ENCODE results near the gene CDH23. TPM values are rescaled to one million over a fixed set of nuclear protein-coding genes. Genes with fewer than 3 reads are reported as not detected.

Gene CDH23
- total RNA-seq, 8 experiments from 2014 or later: 1.6 to 81.3 (median 3.3) TPM

DNA sequence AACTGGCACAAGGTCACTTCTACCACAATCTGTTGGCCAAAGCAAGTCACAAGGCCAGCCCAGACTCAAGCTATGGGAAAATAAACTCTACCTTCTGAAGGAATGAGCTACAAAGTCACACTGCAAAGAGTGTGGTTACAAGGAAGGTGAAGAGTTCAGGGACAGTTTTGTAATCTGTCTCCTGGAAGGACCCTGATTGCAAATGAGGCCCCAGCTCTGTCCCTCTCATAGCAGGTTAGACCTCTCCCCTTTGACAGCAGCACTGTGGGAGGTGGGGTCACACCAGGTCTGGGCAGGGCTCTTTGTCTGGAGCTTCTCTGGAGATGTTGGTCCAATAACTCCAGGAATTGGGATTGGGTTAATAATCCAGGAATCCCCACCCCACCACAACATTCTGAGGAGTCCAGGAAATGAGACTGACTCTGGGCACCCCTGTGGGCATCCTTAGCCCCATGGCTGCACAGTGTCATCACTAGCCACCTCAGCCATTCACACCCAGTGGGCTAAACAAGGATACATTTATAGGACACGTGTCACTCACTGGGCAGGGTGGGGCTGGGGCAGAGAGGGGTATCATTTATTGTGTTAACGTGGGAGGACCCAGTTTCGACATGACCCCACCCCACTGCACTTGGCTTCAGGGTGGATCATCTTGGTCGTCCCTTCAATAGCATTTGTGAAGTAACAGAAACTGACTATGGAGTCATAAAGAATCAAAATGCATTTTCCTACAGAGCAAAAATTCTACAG is 346.5 kb downstream of the CDH23 start:
- H3K27ac ChIP-seq: no peak overlapping the region
- peak in 2 of 8 experiments; percentile 28 to 34 for ATAC-seq (replicated peaks in 6 of 8)
- no peak overlapping the region for H3K4me3 ChIP-seq
- in situ Hi-C loops (cut with MboI; ENCODE audit: low pct_unique_long_range_greater_than_20kb in 2 of 9, low sequenced_read_pairs in 9 of 9, unreplicated experiment in 9 of 9): no loop called here
- 8 to 93% (median 60%) methylated on average over 1 to 2 of the region's 4 CpGs; no CpG with 5 or more reads in 5 of the 10 experiments for WGBS, 10 experiments
- peaks cover 6 to 15% of the 10 kb centered on the region in 2 donors for H3K4me1 ChIP-seq (replicated peaks in 1 of 2)

DNA sequence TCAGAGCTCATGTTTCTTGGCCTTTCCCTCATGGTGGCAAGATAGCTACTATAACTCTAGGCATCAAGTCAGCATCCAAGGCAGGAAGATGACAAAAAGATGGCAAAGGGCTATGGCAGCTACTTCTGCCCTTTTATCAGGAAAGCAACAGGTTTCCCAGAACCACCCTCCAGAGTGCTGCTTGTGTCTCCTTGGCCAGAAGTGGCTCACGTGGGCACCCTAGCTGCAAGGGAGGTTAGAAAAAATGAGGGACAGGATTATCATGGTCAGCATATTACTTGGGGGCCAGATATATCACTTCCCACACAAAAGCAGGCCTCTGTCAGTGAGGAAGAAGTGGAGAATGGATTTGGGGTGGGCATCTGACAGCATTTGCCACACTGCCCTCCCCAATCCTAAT is 347.1 kb downstream of the CDH23 start:
- 20 to 100% (median 60%) methylated on average over 1 of the region's 1 CpG; no CpG with 5 or more reads in 6 of the 10 experiments for WGBS, 10 experiments
- H3K4me3 ChIP-seq: no peak overlapping the region
- in situ Hi-C loops (cut with MboI; ENCODE audit: low pct_unique_long_range_greater_than_20kb in 2 of 9, low sequenced_read_pairs in 9 of 9, unreplicated experiment in 9 of 9): no loop called here

DNA sequence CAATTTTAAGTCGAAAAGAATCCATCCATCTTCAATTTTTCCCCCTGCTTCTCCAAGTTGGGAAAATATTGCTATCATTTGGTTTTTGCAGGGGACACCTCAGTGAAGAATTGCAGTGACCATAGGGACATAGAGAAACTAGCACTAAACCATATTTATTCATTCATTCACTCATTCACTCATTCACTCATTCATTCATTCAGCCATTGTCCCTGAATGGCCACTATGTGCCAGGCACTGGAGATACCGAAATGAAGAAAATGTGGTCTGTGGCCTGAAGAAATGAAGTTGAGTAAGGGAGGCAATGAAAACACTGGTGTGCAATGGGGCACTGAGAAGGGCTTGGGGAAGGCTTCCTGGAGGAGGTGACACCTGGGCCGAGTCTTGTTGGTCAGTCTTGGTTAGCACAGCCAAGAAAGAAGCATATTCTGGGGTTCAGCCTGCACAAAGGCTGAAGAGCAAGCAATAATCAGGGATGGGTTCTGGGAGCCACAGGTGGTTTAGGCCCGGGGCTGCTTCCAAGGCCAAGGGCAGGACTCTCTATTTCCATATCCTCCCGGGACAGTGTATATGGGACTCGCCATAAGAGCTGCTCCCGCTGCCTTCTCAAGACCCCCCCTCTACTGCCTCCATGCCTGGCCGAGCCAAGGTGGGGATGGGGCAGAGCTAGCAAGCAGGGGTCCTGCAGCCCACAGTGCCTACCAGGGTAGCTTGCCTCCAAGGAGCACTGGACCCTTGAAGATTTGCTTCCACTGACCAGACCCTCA is 348.4 kb downstream of the CDH23 start:
- no peak overlapping the region for H3K27ac ChIP-seq
- H3K4me3 ChIP-seq: no peak overlapping the region
- peaks cover 6 to 15% of the 10 kb centered on the region in 2 donors for H3K4me1 ChIP-seq (replicated peaks in 1 of 2)
- 0 to 93% (median 77%) methylated on average over 1 to 7 of the region's 8 CpGs; no CpG with 5 or more reads in 3 of the 10 experiments for WGBS, 10 experiments
- no peak for ATAC-seq (replicated peaks in 6 of 8)
- in situ Hi-C loops (cut with MboI; ENCODE audit: low pct_unique_long_range_greater_than_20kb in 2 of 9, low sequenced_read_pairs in 9 of 9, unreplicated experiment in 9 of 9): no loop called here

More for the DNA sequence above, 347.1 kb downstream of the CDH23 start:
- Histone ChIP-seq H3K4me1 (replicated peaks in 1 of 2) (peaks cover 6 to 15% of the 10 kb centered on the region in 2 donors), H3K27ac (no peak overlapping the region)
- no peak for ATAC-seq (replicated peaks in 6 of 8)

DNA sequence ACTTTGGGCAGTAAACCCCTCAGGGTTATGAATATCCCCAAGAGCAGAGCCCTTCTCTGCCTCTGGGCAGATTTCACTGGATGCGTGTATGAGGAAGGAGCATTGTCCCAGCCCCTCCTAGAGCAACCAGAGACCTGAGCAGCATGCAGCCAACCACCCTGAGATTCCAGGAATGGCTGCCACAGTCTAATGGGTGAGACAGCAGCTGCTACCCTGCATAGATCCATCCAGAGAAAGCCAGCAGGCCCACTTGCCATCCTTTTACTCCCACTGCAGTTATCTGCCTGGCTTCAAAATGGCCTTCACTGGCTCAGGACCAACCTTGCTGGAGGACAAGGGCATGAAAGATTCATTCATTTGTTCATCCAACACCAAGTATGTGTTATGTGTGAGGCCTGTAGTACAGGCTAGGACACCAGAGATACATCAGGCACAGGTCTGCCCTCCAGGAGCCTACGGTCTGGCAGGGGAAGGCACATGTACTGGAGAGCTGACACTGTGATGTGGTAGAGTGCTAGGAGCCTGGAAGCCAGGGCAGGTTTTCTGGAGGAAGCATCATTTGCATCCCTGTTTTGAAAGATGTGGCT is 349.0 kb downstream of the CDH23 start:
- WGBS, 10 experiments: 57 to 100% (median 80%) methylated on average over 1 of the region's 2 CpGs; no CpG with 5 or more reads in 5 of the 10 experiments
- no peak overlapping the region for H3K4me3 ChIP-seq
- in situ Hi-C loops (cut with MboI; ENCODE audit: low pct_unique_long_range_greater_than_20kb in 2 of 9, low sequenced_read_pairs in 9 of 9, unreplicated experiment in 9 of 9): no loop called here
- no peak overlapping the region for H3K27ac ChIP-seq
- peak in 1 of 8 experiments; percentile 1 for ATAC-seq (replicated peaks in 6 of 8)
- H3K4me1 ChIP-seq (replicated peaks in 1 of 2): peaks cover 6 to 15% of the 10 kb centered on the region in 2 donors

DNA sequence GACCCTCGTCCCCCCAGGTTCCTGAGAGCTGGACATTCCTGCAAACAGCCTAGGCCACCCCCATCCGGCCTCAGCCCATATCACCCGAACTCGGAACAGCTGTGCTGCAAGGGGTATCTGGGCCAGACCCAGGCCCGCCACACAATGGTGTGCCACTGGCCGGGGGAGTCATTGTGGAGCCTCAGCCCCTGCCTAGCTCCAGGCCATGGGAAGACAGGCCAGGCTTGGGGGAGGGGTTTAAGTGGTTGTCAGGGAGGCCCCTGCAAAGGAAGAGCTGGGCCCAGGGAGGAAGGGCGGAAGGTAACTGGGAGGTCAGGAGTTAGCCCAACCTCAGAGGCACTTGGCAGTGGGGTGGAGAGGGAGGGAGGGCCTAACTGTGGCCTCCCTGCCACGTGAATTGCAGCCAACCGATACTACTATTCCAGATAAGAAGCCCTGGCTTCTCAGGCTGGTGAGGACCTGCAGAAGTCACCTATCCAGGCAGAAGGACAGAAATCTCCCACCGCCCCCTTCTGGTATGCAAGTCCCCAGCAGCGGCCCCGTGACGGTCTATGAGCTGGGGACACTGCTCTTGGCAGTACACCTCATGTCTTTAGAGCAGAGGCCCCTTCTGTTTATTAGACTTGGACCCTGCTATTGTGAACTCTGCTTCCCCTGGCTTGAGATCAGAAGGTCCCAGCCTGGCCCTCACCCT is 349.8 kb downstream of the CDH23 start:
- H3K27ac ChIP-seq: no peak overlapping the region
- H3K4me1 ChIP-seq (replicated peaks in 1 of 2): peaks cover 6 to 15% of the 10 kb centered on the region in 2 donors
- H3K4me3 ChIP-seq: no peak overlapping the region
- in situ Hi-C loops (cut with MboI; ENCODE audit: low pct_unique_long_range_greater_than_20kb in 2 of 9, low sequenced_read_pairs in 9 of 9, unreplicated experiment in 9 of 9): no loop called here
- peak; percentile 33 to 63 (median 50) for ATAC-seq (replicated peaks in 6 of 8)
- 0 to 100% (median 90%) methylated on average over 1 to 6 of the region's 13 CpGs; no CpG with 5 or more reads in 5 of the 10 experiments for WGBS, 10 experiments

DNA sequence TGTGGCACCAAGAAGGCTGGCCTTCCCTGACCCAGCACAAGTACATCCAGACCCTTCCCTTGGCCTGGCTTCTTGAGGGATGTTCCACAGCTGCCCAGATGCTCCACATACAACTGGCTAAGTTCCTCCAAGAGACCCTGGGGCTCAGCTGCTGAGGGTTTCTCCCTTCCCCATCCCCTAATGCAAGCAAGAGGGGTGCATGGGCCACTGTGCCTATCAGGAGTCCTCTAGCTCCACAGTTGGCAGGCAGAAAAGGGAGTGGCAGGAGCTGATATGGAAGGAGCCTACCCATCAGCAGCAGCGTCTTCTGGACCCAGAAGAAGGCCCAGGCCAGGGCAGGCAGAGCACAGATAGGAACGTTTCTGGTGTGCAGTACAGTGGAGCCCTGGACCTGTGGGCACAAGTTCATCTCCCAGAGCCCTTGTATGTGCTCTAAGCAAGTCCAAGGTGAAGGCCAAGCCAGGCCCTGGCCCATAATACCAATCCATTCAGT is 350.4 kb downstream of the CDH23 start:
- no peak for ATAC-seq (replicated peaks in 6 of 8)
- 100% methylated on average over 1 of the region's 2 CpGs; no CpG with 5 or more reads in 8 of the 10 experiments for WGBS, 10 experiments
- Histone ChIP-seq H3K4me1 (replicated peaks in 1 of 2) (peaks cover 6 to 15% of the 10 kb centered on the region in 2 donors), H3K4me3 (no peak overlapping the region), H3K27ac (no peak overlapping the region)
- in situ Hi-C loops (cut with MboI; ENCODE audit: low pct_unique_long_range_greater_than_20kb in 2 of 9, low sequenced_read_pairs in 9 of 9, unreplicated experiment in 9 of 9): no loop called here

DNA sequence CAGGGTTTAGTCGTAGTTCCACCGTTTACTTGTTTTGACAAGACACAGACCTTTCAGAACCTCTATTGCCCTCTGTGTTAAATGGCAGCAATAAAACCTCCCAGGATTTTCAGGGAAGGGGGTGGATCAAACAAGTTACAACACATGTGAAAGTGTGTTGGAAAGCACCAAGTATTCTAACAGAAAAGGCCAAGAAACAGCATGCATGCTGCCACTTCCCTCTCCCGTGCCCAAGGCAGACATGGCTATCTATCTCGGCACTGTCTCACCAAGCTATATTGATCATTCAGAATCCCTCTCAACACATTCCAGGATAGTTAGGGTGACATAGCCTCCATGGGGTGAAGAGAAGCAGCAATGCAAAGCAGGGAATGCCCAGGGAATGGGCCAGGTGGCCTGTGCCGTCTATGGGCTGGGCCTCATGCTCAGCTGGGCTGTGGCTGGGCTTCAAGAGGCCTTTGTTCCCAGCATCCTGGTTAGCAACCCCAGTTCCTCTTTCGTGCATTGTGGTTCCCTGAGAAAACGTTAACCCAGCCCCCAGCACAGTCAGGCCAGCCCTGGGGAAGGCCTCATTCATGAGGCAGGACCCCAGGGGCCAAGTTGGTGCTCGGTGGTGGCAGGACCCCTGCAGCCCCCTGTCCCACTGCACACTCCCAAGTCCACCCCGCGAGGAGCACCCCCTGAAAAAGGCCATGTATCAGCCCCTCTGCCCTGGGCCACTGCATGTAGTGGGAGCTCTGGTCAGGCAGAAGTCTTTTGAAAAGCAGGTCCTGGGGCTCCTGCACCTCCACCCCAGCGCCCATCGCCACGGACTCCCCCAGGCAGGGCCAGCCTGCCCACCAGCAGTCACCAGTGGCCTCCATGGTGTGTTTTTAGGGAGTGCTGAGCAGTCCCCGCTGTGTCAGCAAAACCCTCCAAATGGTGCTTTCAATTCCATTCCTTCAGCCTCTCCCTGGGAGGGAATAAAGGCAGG is 351.1 kb downstream of the CDH23 start:
- H3K4me1 ChIP-seq (replicated peaks in 1 of 2): peaks cover 6 to 17% of the 10 kb centered on the region in 2 donors

DNA sequence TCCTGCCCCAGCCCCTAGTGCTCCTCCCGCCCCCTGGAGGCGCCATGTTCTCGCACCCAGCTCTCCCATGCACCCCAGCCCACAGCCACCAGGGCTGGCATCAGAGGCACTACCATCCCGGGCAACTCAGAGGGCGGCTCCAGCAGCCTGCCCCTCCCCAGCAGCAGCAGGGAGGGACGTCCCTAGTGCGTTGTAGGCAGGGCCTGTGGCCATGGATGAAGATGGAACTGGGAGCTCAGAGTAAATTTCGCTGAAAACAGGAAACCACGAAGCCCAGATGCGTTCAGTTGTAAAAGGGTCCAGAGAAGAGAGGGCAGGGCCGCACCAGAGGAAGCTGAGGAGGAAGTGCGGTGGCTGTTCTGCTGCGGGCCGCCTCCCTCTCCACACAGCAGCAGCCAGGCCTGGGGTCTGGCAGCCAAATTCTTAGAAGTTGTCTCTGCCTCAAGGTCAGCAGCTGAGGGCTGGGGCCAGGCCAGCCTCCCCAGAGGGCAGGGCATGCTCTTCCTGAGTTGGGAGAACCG is 352.0 kb downstream of the CDH23 start:
- ATAC-seq (replicated peaks in 6 of 8): peak; percentile 2 to 35 (median 16)
- no peak overlapping the region for H3K27ac ChIP-seq
- in situ Hi-C loops (cut with MboI; ENCODE audit: low pct_unique_long_range_greater_than_20kb in 2 of 9, low sequenced_read_pairs in 9 of 9, unreplicated experiment in 9 of 9): no loop called here
- peaks cover 6 to 20% of the 10 kb centered on the region in 2 donors for H3K4me1 ChIP-seq (replicated peaks in 1 of 2)
- no peak overlapping the region for H3K4me3 ChIP-seq
- 27 to 77% methylated on average over 4 of the region's 15 CpGs; no CpG with 5 or more reads in 8 of the 10 experiments for WGBS, 10 experiments

More for the DNA sequence above, 351.1 kb downstream of the CDH23 start:
- Histone ChIP-seq H3K4me3 (no peak overlapping the region), H3K27ac (no peak overlapping the region)
- WGBS, 10 experiments: 20 to 100% (median 80%) methylated on average over 1 to 6 of the region's 14 CpGs; no CpG with 5 or more reads in 1 of the 10 experiments
- in situ Hi-C loops (cut with MboI; ENCODE audit: low pct_unique_long_range_greater_than_20kb in 2 of 9, low sequenced_read_pairs in 9 of 9, unreplicated experiment in 9 of 9): no loop called here
- no peak for ATAC-seq (replicated peaks in 6 of 8)

DNA sequence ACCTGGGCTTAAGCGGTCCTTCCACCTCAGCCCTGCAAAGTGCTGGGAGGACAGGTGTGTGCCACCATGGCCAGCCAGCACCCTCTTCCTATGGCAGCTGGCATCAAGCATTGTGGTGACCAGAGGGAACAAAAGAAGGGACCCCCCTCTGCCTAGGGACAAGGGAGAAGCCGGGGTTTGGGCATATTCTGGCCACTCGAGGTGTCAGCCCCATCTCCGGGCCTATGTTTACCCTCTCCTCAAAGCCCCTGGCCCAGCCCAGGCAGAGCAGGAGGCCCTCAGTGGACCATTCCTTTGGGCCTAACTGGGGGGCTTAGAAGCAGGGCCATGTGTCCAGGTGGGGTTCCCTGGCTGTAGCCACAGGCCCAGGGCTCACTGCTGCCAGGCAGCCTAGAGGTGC is 352.7 kb downstream of the CDH23 start:
- ATAC-seq (replicated peaks in 6 of 8): no peak
- peaks cover 6 to 20% of the 10 kb centered on the region in 2 donors for H3K4me1 ChIP-seq (replicated peaks in 1 of 2)
- in situ Hi-C loops (cut with MboI; ENCODE audit: low pct_unique_long_range_greater_than_20kb in 2 of 9, low sequenced_read_pairs in 9 of 9, unreplicated experiment in 9 of 9): no loop called here
- H3K4me3 ChIP-seq: no peak overlapping the region
- H3K27ac ChIP-seq: no peak overlapping the region
- WGBS, 10 experiments: 83% methylated on average over 1 of the region's 4 CpGs; no CpG with 5 or more reads in 9 of the 10 experiments

DNA sequence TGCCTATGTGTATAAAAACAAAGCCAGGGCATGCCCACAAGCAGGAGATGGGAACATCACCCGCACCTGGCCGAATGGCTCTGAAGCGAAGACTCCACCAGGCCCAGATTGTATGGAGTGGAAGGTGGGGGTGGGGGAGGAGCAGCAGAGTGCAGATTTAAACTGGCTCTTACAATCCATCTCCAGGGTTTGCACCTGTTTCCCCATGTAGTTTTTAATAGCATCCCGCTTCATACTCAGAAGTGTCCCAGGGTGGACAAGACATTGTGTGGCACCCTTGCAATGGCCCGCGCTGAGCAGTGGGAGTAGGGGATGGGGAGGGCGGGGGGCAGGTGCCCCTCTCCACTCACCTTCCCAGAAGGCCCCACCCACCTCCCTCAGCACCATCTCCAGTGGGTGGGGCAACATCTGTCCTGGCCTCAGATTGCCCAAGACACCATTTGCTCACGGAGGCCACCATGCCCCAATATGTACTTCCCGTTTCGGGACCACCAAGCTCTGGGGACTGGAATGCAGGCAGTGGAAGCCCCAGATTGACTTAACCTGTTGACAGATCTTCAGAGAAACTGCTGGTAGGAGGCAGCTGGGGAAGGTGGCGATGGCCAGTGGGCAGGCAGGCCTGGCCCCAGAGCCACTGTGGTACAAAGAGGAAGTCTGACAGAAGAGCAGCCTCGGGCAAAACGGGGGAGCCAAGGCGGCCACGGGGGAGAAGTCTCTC is 353.6 kb downstream of the CDH23 start:
- no peak overlapping the region for H3K4me3 ChIP-seq
- in situ Hi-C loops (cut with MboI; ENCODE audit: low pct_unique_long_range_greater_than_20kb in 2 of 9, low sequenced_read_pairs in 9 of 9, unreplicated experiment in 9 of 9): no loop called here
- peaks cover 6 to 20% of the 10 kb centered on the region in 2 donors for H3K4me1 ChIP-seq (replicated peaks in 1 of 2)
- ATAC-seq (replicated peaks in 6 of 8): no peak
- no peak overlapping the region for H3K27ac ChIP-seq
- WGBS, 10 experiments: 85 to 100% (median 92%) methylated on average over 2 to 4 of the region's 15 CpGs; no CpG with 5 or more reads in 7 of the 10 experiments

DNA sequence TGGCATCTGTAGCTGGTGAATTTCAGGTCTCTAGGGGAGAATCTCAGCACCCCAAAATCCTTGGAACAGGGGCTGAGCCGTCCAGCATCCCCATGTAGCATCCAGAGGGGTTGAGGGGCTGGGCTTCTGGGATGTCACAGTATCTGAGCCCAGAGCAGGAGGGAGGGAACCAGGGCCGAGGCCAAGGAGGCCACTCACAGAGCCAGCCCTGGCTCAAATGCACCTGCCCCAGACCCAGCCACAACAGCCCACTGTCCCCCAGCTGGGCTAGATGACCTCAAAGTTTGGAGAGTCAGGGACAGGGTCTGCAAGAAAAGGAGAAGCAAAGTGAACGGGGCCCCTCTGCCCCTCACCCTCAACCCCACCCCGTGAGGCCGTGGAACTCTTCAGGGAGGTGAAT is 354.3 kb downstream of the CDH23 start:
- no peak overlapping the region for H3K4me3 ChIP-seq
- no peak for ATAC-seq (replicated peaks in 6 of 8)
- no peak overlapping the region for H3K27ac ChIP-seq
- in situ Hi-C loops (cut with MboI; ENCODE audit: low pct_unique_long_range_greater_than_20kb in 2 of 9, low sequenced_read_pairs in 9 of 9, unreplicated experiment in 9 of 9): no loop called here
- peaks cover 7 to 19% of the 10 kb centered on the region in 2 donors for H3K4me1 ChIP-seq (replicated peaks in 1 of 2)
- WGBS, 10 experiments: 33 to 75% (median 50%) methylated on average over 1 to 2 of the region's 5 CpGs; no CpG with 5 or more reads in 7 of the 10 experiments

Data from motor neuron (in vitro differentiated cells).